ENCODE data around the gene TRIAP1.

DNA sequence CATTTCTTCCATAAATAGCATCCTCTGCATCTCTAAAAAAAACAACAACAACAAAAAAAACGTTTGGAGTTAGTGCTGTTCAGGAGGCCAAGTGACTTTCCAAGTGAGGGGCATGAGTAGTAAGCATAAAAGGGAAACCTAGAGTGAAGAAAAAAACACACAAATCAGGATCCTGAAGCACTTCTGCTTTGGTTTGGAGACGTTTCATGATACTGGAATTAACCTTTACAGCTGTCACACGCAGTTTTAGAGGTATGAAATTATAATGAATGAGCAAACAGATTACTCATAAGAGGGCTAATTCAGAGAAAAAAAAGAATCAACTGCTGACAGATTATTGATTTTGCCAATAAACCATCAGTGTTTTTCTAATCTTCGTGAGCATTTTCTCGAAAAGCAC, 19.6 kb upstream of the TRIAP1 start:
- TF ChIP-seq, protein P1, sequence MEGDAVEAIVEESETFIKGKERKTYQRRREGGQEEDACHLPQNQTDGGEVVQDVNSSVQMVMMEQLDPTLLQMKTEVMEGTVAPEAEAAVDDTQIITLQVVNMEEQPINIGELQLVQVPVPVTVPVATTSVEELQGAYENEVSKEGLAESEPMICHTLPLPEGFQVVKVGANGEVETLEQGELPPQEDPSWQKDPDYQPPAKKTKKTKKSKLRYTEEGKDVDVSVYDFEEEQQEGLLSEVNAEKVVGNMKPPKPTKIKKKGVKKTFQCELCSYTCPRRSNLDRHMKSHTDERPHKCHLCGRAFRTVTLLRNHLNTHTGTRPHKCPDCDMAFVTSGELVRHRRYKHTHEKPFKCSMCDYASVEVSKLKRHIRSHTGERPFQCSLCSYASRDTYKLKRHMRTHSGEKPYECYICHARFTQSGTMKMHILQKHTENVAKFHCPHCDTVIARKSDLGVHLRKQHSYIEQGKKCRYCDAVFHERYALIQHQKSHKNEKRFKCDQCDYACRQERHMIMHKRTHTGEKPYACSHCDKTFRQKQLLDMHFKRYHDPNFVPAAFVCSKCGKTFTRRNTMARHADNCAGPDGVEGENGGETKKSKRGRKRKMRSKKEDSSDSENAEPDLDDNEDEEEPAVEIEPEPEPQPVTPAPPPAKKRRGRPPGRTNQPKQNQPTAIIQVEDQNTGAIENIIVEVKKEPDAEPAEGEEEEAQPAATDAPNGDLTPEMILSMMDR (IDR thresholded peaks at IDR 0.05 in 4 of 5, conservative IDR thresholded peaks at IDR 0.05 in 1 of 5) = no peak
- no peak for TF ChIP-seq POLR2A (IDR thresholded peaks at IDR 0.05)
